Fibroblast of villous mesenchyme (primary cell): ENCODE measurements around the gene BUD31. TPM values are rescaled to one million over a fixed set of nuclear protein-coding genes. Genes with fewer than 3 reads are reported as not detected.
A peak's percentile ranks its signal among the peaks of the same experiment; 100 is the strongest.
"Not testable (repeated sequence)": the region's sequence is repeated elsewhere in the genome, so short reads cannot be mapped to it uniquely, and the experiment has no call there.

Experiments
- DNase-seq: peaks from one replicate; pipeline ENCODE4 v3.0.0-alpha.2; 2010; ENCODE audit warnings: low read depth
- H3K4me3 ChIP-seq: 2 replicates; pipeline ENCODE4 v1.5.1; 2011; ENCODE audit warnings: low read depth, mild to moderate bottlenecking, low read length
- total RNA-seq: library from RNA; depleted of rRNA; stranded (reverse); fragments of >200 nt; gene quantifications from 2 replicates; pipeline ENCODE4 v1.2.3, GENCODE V29; 2012
- TF ChIP-seq, protein P1 (sequence below): IDR thresholded peaks from 2 replicates; pipeline ENCODE4 v1.5.1; 2012; ENCODE audit warnings: low read depth, mild to moderate bottlenecking, low read length; ENCODE audit not compliant: insufficient read depth

BUD31 gene
- total RNA-seq, 1 donor = 101 TPM

GRCh38 chr7:99381664-99382075, 27.1 kb upstream of the BUD31 start:
- no peak for DNase-seq
- TF ChIP-seq, protein P1, sequence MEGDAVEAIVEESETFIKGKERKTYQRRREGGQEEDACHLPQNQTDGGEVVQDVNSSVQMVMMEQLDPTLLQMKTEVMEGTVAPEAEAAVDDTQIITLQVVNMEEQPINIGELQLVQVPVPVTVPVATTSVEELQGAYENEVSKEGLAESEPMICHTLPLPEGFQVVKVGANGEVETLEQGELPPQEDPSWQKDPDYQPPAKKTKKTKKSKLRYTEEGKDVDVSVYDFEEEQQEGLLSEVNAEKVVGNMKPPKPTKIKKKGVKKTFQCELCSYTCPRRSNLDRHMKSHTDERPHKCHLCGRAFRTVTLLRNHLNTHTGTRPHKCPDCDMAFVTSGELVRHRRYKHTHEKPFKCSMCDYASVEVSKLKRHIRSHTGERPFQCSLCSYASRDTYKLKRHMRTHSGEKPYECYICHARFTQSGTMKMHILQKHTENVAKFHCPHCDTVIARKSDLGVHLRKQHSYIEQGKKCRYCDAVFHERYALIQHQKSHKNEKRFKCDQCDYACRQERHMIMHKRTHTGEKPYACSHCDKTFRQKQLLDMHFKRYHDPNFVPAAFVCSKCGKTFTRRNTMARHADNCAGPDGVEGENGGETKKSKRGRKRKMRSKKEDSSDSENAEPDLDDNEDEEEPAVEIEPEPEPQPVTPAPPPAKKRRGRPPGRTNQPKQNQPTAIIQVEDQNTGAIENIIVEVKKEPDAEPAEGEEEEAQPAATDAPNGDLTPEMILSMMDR = no peak
- no peak overlapping the region for H3K4me3 ChIP-seq

GRCh38 chr7:99383203-99383602, 25.6 kb upstream of the BUD31 start:
- no peak overlapping the region for H3K4me3 ChIP-seq
- no peak for DNase-seq
- TF ChIP-seq, protein P1 = no peak

DNA sequence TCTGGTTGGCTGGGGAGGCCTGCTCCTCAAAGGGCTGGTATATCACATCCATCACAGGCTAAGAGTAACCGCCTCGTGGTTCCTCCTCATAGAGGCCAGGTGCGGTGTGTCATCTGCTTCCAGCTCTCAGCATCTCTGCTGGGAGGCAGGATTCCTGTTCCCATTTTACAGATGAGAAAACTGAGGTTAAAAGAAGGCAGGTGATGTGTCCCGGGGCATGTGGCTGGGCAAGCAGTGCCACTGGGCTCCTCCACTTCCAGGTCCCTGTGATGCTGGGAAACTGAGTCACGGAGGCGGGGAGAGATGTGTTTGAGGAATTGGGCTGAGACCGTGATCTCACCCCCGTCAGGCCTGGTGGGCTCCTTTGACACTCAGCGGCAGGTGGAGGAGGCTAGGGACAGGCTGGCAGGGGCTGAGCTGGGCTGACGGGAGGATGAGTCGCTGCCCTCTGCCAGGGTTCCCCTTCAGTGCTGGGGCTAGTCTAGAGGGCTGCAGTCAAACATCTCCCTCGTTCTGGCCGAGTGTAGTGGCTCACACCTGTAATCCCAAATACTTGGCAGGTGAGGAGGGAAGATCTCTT, 24.9 kb upstream of the BUD31 start:
- H3K4me3 ChIP-seq = no peak overlapping the region
- no peak for DNase-seq
- TF ChIP-seq, protein P1 = no peak

- DNase-seq = no peak
- TF ChIP-seq, protein P1 = no peak
- no peak overlapping the region for H3K4me3 ChIP-seq
Measured at GRCh38 chr7:99384523-99384922, 24.2 kb upstream of the BUD31 start.

DNA sequence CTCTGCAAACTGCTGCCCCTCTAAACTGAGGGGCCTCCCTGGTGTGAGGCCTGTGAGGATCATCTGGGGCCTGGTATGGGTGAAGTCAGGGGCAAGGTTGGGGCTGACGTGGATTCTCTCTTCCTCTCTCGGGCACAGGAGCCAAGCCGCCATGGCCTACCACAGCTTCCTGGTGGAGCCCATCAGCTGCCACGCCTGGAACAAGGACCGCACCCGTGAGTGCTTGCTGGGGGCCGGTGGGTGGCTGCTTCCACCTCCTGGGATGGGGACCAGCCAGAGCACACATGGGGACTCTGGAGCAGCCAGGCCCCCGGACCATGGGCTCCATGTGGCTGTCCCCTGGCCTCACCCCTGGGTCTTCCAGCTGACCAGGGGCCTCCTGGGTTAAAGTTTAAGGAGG, 23.2 kb upstream of the BUD31 start:
- TF ChIP-seq, protein P1 = no peak
- DNase-seq = no peak
- no peak overlapping the region for H3K4me3 ChIP-seq

DNA sequence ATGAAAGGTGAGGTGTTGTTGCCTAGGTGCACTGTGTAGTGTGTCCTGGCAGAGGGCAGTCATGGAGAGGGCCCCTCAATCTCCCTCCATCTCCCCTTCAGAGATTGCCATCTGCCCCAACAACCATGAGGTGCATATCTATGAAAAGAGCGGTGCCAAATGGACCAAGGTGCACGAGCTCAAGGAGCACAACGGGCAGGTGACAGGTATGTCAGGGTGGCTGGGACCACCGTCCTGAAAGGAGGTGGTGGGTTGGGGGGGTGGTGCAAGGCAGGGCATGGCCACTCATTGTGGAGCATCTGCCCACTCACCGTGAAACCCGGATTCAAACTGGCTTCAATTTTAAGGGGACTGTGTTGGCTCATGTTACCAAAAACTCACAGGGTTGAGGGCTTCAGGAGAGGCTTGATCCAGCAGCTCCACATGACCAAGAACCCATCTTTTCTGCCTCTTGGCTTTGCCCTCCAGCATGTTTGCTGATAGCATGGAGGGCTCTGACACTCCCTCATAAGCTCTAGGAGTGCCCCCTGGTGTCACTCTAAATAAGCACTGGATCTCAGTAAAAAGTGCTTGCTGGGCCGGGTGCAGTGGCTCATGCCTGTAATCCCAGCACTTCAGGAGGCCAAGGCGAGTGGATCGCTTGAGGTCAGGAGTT, 22.1 kb upstream of the BUD31 start:
- DNase-seq = peak; percentile 51
- TF ChIP-seq, protein P1 = peak; percentile 47
- H3K4me3 ChIP-seq = no peak overlapping the region

- H3K4me3 ChIP-seq, DNase-seq: not testable (repeated sequence)
Measured at GRCh38 chr7:99387239-99387635, 21.5 kb upstream of the BUD31 start.
